Spleen (tissue), 11 donors: ENCODE measurements around the gene MYO9A. TPM values are rescaled to one million over a fixed set of nuclear protein-coding genes. Genes with fewer than 3 reads are reported as not detected.

Experiments
- DNase-seq: peaks from one replicate; pipeline ENCODE4 v3.0.0-alpha.2; 2020
- H3K27ac ChIP-seq, 8 donors: fragments of 200-600 bp; sonication (generic) in 7 of 8; 1 replicate in 4 of 8; 2 replicates in 4 of 8; pipeline versions ENCODE4 v1.5.0 to v1.8.0; 2016 to 2021; ENCODE audit warnings: inconsistent platforms in 4 of 8, mild to moderate bottlenecking in 4 of 8, moderate library complexity in 1 of 8
- H3K27me3 ChIP-seq, 7 donors: fragments of 200-600 bp; sonication (generic) in 6 of 7; replicated peaks in 1 of 7; 1 replicate in 4 of 7; 2 replicates in 3 of 7; pipeline versions ENCODE4 v1.5.0 to v1.8.0; 2016 to 2021; ENCODE audit warnings: inconsistent platforms in 3 of 7, mild to moderate bottlenecking in 1 of 7
- H3K36me3 ChIP-seq, 6 donors: fragments of 200-600 bp; sonication (generic) in 5 of 6; 1 replicate in 4 of 6; 2 replicates in 2 of 6; pipeline versions ENCODE4 v1.5.0 to v1.8.0; 2016 to 2021; ENCODE audit warnings: inconsistent platforms in 2 of 6
- H3K4me1 ChIP-seq, 6 donors: fragments of 200-600 bp; sonication (generic) in 5 of 6; 1 replicate in 3 of 6; 2 replicates in 3 of 6; pipeline versions ENCODE4 v1.5.0 to v1.8.0; 2016 to 2021; ENCODE audit warnings: inconsistent platforms in 3 of 6
- H3K4me3 ChIP-seq, 8 donors: fragments of 200-600 bp; sonication (generic) in 7 of 8; 1 replicate in 4 of 8; 2 replicates in 4 of 8; pipeline versions ENCODE4 v1.5.0 to v1.8.0; 2016 to 2021; ENCODE audit warnings: inconsistent platforms in 4 of 8, mild to moderate bottlenecking in 4 of 8, moderate library complexity in 2 of 8
- H3K9me3 ChIP-seq, 8 donors: fragments of 200-600 bp; sonication (generic) in 7 of 8; 1 replicate in 4 of 8; 2 replicates in 4 of 8; pipeline versions ENCODE4 v1.5.0 to v1.8.0; 2016 to 2021; ENCODE audit warnings: inconsistent platforms in 4 of 8
- CTCF ChIP-seq, 11 experiments: fragments of 200-600 bp in 7 of 11; fragments of 450-650 bp in 4 of 11; sonication (generic) in 4 of 11; IDR thresholded peaks in 8 of 11; conservative IDR thresholded peaks in 3 of 11; 1 replicate in 7 of 11; 2 replicates in 4 of 11; pipeline versions ENCODE4 v1.4.0 to v1.8.0; 2016 to 2021; ENCODE audit warnings: antibody characterized with exemption in 11 of 11, inconsistent platforms in 4 of 11, mild to moderate bottlenecking in 1 of 11
- POLR2A ChIP-seq, 3 donors: fragments of 450-650 bp; IDR thresholded peaks; one replicate each; pipeline ENCODE4 v1.5.1; 2017; ENCODE audit warnings: antibody characterized with exemption in 3 of 3, mild to moderate bottlenecking in 1 of 3
- POLR2AphosphoS5 ChIP-seq, 3 donors: sonication (generic); formaldehyde crosslinking; IDR thresholded peaks; one replicate each; pipeline ENCODE4 v1.5.1; 2017; ENCODE audit warnings: antibody characterized with exemption in 3 of 3
- WGBS, 5 donors: extraction: QIAGEN DNeasy Blood & Tissue Kit in 3 of 5; methylation state at CpG; one replicate each; pipeline versions ENCODE4 v1.1.5 to v1.1.7; 2013 to 2018; 5-methylcytosine and 5-hydroxymethylcytosine counted together
- intact Hi-C: fragments of 100-400 bp; cut with DNase I; formaldehyde crosslinking; loops from one replicate; pipeline ENCODE4 v1.15.0; 2023; ENCODE audit warnings: low total_unique reads
- polyA plus RNA-seq, 3 donors: library from polyadenylated mRNA; stranded (reverse); fragments of 200-250 nt; gene quantifications; one replicate each; pipeline ENCODE4 v1.2.1, GENCODE V29; 2013
- total RNA-seq, 7 donors: library from RNA; depleted of rRNA in 3 of 7; stranded (reverse); fragments of >200 nt in 3 of 7; fragmentation: NEBNext Ultra II Directional in 4 of 7; extraction: Animal tissue kit (Norgen Biotek cat#: 25700) in 4 of 7; gene quantifications; one replicate each; pipeline versions ENCODE4 v1.1.0 to v1.2.1, GENCODE V29; 2016 to 2021
- donor health status: healthy with polysubstance abuse.
- donor health status: DM: no; HTN: no; CAD: no; lungs with moderate emphysema.
- donor health status: DM: no; HTN: no; CAD: no.
- donor health status: Bipolar disorder and iron deficiency.
- donor health status: healthy.
- donor health status: DM: no; HTN: no; CAD: no.
- donor health status: DM: yes; HTN: yes; CAD: no.

MYO9A gene
- total and polyA plus RNA-seq, 10 donors: 1.7 to 80.9 (median 50.9) TPM

- no peaks in the 10 kb centered on the region for H3K9me3 ChIP-seq
- no peaks in the 10 kb centered on the region for H3K27me3 ChIP-seq
- H3K36me3 ChIP-seq: peaks cover 0 to 46% (median 10%) of the 10 kb centered on the region in 6 donors
- no peak overlapping the region for H3K27ac ChIP-seq
- no peak for DNase-seq
- intact Hi-C loops: loop anchor here (10.0 kb wide), 1 partner anchor 59 kb away; no protein-coding TSS in a partner anchor
- WGBS, 5 donors: 89 to 100% (median 96%) methylated on average over 2 of the region's 2 CpGs
- no peak for TF ChIP-seq POLR2A (IDR thresholded peaks at IDR 0.05)
- TF ChIP-seq POLR2AphosphoS5 (IDR thresholded peaks at IDR 0.05): no peak
- no peak for TF ChIP-seq CTCF (IDR thresholded peaks at IDR 0.05 in 8 of 11, conservative IDR thresholded peaks at IDR 0.05 in 3 of 11)
- no peaks in the 10 kb centered on the region for H3K4me1 ChIP-seq
- no peak overlapping the region for H3K4me3 ChIP-seq
Measured at GRCh38 chr15:72013703-72014102, 104.2 kb downstream of the MYO9A start.

- no peaks in the 10 kb centered on the region for H3K4me1 ChIP-seq
- TF ChIP-seq POLR2A (IDR thresholded peaks at IDR 0.05): no peak
- no peak for TF ChIP-seq CTCF (IDR thresholded peaks at IDR 0.05 in 8 of 11, conservative IDR thresholded peaks at IDR 0.05 in 3 of 11)
- no peak for TF ChIP-seq POLR2AphosphoS5 (IDR thresholded peaks at IDR 0.05)
- no peak for DNase-seq
- intact Hi-C loops: loop anchor here (10.0 kb wide), 1 partner anchor 57 kb away; no protein-coding TSS in a partner anchor
- H3K4me3 ChIP-seq: no peak overlapping the region
- no peak overlapping the region for H3K27ac ChIP-seq
- no peaks in the 10 kb centered on the region for H3K9me3 ChIP-seq
- WGBS, 5 donors: 87 to 95% (median 91%) methylated on average over 2 of the region's 2 CpGs
- H3K27me3 ChIP-seq: no peaks in the 10 kb centered on the region
- peaks cover 0 to 40% (median 17%) of the 10 kb centered on the region in 6 donors for H3K36me3 ChIP-seq
Measured at GRCh38 chr15:72011302-72011942, 106.5 kb downstream of the MYO9A start.

DNA sequence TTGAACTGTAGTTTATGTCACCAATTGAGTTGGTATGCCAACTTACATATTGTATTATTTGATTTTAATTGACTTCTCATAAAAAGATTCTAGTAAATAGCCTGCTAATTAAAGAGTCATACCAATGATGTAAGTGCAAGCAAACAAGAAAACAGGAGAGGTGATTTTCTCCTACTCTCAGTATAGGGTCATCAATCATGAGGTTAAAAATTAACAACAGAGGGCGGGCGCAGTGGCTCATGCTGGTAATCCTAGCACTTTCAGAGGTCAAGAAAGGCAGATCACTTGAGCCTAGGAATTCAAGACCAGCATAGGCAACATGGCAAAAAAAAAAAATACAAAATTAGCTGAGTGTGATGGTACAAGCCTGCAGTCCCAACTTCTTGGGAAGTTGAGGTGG lies 108.7 kb downstream of the MYO9A start:
- Histone ChIP-seq H3K4me3 (no peak overlapping the region), H3K4me1 (no peaks in the 10 kb centered on the region), H3K27me3 (no peaks in the 10 kb centered on the region), H3K36me3 (peaks cover 0 to 46% (median 20%) of the 10 kb centered on the region in 6 donors), H3K27ac (no peak overlapping the region), H3K9me3 (no peaks in the 10 kb centered on the region)
- TF ChIP-seq CTCF (IDR thresholded peaks at IDR 0.05 in 8 of 11, conservative IDR thresholded peaks at IDR 0.05 in 3 of 11): no peak
- no peak for TF ChIP-seq POLR2A (IDR thresholded peaks at IDR 0.05)
- no peak for TF ChIP-seq POLR2AphosphoS5 (IDR thresholded peaks at IDR 0.05)
- WGBS, 5 donors: 97 to 100% (median 98%) methylated on average over 2 of the region's 2 CpGs
- DNase-seq: no peak
- intact Hi-C loops: no loop called here

DNA sequence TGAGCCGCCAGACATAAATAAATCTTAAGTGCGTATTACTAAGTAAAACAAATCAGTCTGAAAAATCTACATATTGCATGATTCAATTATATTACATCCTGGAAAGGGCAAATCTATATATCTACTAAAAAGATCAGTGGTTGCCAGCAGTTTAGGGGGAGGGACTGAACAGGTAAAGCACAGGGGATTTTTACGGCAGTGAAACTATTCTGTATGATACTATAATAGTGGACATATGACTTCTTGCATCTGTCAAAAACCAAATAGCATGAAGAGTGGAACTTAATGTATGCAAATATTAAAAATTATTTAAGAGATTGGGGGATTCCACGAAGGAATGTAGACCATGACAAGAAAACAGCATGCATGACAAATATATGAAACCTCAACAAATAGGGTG lies 111.6 kb downstream of the MYO9A start:
- Histone ChIP-seq H3K4me3 (no peak overlapping the region), H3K4me1 (no peaks in the 10 kb centered on the region), H3K27me3 (no peaks in the 10 kb centered on the region), H3K9me3 (no peaks in the 10 kb centered on the region), H3K36me3 (peaks cover 0 to 65% (median 20%) of the 10 kb centered on the region in 6 donors), H3K27ac (no peak overlapping the region)
- DNase-seq: no peak
- TF ChIP-seq POLR2A (IDR thresholded peaks at IDR 0.05) (no peak), POLR2AphosphoS5 (IDR thresholded peaks at IDR 0.05) (no peak), CTCF (IDR thresholded peaks at IDR 0.05 in 8 of 11, conservative IDR thresholded peaks at IDR 0.05 in 3 of 11) (no peak)
- intact Hi-C loops: no loop called here
- WGBS, 5 donors: 74 to 91% (median 89%) methylated on average over 4 of the region's 4 CpGs
